ENCODE data around the gene APLP2.

DNA sequence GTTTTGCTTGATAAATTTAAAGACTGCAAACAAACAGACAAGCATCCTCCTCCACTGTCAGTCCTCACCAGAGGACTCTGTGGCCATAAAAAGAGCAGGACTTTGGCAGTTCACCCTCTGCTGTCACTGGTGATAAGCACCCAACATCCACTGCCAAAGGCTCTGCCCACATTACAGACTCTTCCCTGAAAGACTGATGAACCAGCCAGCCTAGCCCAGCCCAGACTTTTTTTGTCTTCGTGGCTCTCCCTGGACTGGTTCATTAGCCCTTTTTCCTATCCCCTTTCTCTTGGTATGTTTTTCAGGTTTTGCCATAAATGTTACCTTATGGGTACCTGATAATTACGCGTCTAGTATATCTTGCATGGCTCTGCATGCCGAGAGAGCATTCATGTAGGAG, 104.9 kb downstream of the APLP2 start:
- TF ChIP-seq FOXM1 (IDR thresholded peaks at IDR 0.05; ENCODE audit: low read depth) (no peak), FOXM1 (CRISPR knock-in tag; IDR thresholded peaks at IDR 0.05; ENCODE audit: low read depth) (no peak), MXI1 (IDR thresholded peaks at IDR 0.05; ENCODE audit: low read depth, low read length) (no peak)
